ENCODE data around the gene MED7.
A peak's percentile ranks its signal among the peaks of the same experiment; 100 is the strongest.

The MED7 gene

GRCh38 chr5:157162919-157163510 lies 20.4 kb upstream of the MED7 start:
- no peak for DNase-seq

- DNase-seq: no peak
Measured at GRCh38 chr5:157161996-157162395, 19.3 kb upstream of the MED7 start.

- DNase-seq: no peak
Measured at GRCh38 chr5:157160001-157160400, 17.3 kb upstream of the MED7 start.

- no peak for DNase-seq
Measured at GRCh38 chr5:157159209-157159751, 16.6 kb upstream of the MED7 start.

GRCh38 chr5:157157293-157157891 lies 14.7 kb upstream of the MED7 start:
- DNase-seq: no peak

GRCh38 chr5:157155297-157155696 lies 12.6 kb upstream of the MED7 start:
- DNase-seq: no peak

GRCh38 chr5:157150995-157151394 lies 8.3 kb upstream of the MED7 start:
- no peak for DNase-seq

GRCh38 chr5:157148734-157149615 lies 6.3 kb upstream of the MED7 start:
- DNase-seq: peak; percentile 53

- peak; percentile 53 for DNase-seq
Measured at GRCh38 chr5:157143127-157143971, 684 bp upstream of the MED7 start.

GRCh38 chr5:157137691-157138090 lies 5.0 kb downstream of the MED7 start:
- no peak for DNase-seq

- DNase-seq: no peak
Measured at GRCh38 chr5:157132281-157132612, 10.4 kb downstream of the MED7 start.

- peak; percentile 70 for DNase-seq
Measured at GRCh38 chr5:157130925-157131324, 11.7 kb downstream of the MED7 start.

GRCh38 chr5:157121709-157122108 lies 21.0 kb downstream of the MED7 start:
- no peak for DNase-seq

GRCh38 chr5:157120102-157120501 lies 22.6 kb downstream of the MED7 start:
- DNase-seq: no peak

GRCh38 chr5:157116483-157116954 lies 26.1 kb downstream of the MED7 start:
- no peak for DNase-seq

- no peak for DNase-seq
Measured at GRCh38 chr5:157115502-157115901, 27.2 kb downstream of the MED7 start.

GRCh38 chr5:157115012-157115411 lies 27.7 kb downstream of the MED7 start:
- DNase-seq: no peak

- DNase-seq: peak; percentile 90
Measured at GRCh38 chr5:157113002-157113401, 29.7 kb downstream of the MED7 start.

- DNase-seq: peak; percentile 73
Measured at GRCh38 chr5:157109744-157110143, 32.9 kb downstream of the MED7 start.

- DNase-seq: peak; percentile 69
Measured at GRCh38 chr5:157108976-157109375, 33.7 kb downstream of the MED7 start, which contains the start of gene HAVCR2. Gene HAVCR2 (minus strand): TSS chr5:157109044. CDS start chr5:157108983, 61 bp downstream.

- no peak for DNase-seq
Measured at GRCh38 chr5:157107508-157107907, 35.2 kb downstream of the MED7 start.

- peak; percentile 70 for DNase-seq
Measured at GRCh38 chr5:157106630-157107461, 35.8 kb downstream of the MED7 start.
